ENCODE results near the gene GLG1.
A peak's percentile ranks its signal among the peaks of the same experiment; 100 is the strongest.
"Not testable (repeated sequence)": the region's sequence is repeated elsewhere in the genome, so short reads cannot be mapped to it uniquely, and the experiment has no call there.

Gene GLG1

DNA sequence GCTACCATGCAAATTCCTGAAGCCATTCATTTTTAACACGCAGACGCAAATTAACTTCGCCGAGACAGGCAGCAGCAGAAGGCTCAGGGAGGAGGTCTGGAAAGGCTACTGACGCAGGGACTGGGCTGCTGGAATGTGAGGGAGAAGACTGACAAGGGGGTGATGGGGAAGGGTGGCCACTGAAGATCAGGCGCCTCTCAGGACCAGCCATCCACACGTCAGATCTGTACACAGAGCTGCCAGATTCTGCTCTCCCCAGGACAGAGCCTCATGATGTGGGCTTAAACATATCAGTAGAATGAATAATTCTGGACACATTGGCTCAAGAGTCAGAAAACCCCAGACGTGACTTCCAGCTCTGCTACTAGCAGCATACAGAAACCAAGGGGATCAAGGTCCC, 160.0 kb downstream of the GLG1 start:
- DNase-seq (ENCODE audit: low read depth): no peak
- TF ChIP-seq, protein P1, sequence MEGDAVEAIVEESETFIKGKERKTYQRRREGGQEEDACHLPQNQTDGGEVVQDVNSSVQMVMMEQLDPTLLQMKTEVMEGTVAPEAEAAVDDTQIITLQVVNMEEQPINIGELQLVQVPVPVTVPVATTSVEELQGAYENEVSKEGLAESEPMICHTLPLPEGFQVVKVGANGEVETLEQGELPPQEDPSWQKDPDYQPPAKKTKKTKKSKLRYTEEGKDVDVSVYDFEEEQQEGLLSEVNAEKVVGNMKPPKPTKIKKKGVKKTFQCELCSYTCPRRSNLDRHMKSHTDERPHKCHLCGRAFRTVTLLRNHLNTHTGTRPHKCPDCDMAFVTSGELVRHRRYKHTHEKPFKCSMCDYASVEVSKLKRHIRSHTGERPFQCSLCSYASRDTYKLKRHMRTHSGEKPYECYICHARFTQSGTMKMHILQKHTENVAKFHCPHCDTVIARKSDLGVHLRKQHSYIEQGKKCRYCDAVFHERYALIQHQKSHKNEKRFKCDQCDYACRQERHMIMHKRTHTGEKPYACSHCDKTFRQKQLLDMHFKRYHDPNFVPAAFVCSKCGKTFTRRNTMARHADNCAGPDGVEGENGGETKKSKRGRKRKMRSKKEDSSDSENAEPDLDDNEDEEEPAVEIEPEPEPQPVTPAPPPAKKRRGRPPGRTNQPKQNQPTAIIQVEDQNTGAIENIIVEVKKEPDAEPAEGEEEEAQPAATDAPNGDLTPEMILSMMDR (conservative IDR thresholded peaks at IDR 0.05; ENCODE audit: low read depth, low read length): no peak
- no peak overlapping the region for H3K4me3 ChIP-seq (ENCODE audit: low read length)

DNA sequence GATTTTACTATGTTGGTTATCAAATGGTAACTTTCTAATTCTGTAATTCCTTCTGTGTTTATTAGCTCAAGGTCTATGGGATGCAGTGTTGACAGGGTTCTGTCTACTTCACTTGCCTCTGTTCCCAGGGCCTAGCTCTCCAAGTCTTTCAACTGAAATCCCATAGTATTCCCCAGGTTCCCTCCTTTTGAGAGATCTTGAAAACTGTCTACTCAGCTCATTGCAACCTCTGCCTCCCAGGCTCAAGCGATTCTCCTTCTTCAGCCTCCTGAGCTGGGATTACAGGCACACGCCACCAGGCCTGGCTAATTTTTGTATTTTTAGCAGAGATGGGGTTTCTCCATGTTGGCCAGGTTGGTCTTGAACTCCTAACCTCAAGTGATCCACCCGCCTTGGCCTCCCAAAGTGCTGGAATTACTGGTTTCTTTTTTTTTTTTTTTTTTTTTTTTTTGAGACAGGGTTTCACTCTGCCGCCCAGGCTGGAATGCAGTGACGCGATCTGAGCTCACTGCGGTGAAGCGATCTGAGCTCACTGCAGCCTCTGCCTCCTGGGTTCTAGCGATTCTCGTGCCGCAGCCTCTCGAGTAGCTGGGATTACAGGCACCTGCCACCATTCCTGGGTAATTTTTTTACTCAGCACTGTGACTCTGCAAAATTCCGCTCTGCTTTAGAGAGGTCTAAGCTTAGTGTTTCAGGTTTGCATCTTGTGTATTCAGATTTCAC, 163.1 kb downstream of the GLG1 start:
- not testable (repeated sequence) for DNase-seq (ENCODE audit: low read depth)

GRCh38 chr16:74439685-74440084, 167.2 kb downstream of the GLG1 start:
- TF ChIP-seq, protein P1 (conservative IDR thresholded peaks at IDR 0.05; ENCODE audit: low read depth, low read length): no peak
- no peak overlapping the region for H3K4me3 ChIP-seq (ENCODE audit: low read length)
- DNase-seq (ENCODE audit: low read depth): no peak

More for the DNA sequence above, 163.1 kb downstream of the GLG1 start:
- H3K4me3 ChIP-seq (ENCODE audit: low read length): not testable (repeated sequence)

- TF ChIP-seq, protein P1 (conservative IDR thresholded peaks at IDR 0.05; ENCODE audit: low read depth, low read length): no peak
- DNase-seq (ENCODE audit: low read depth): no peak
- no peak overlapping the region for H3K4me3 ChIP-seq (ENCODE audit: low read length)
Measured at GRCh38 chr16:74438492-74438979, 168.4 kb downstream of the GLG1 start.

DNA sequence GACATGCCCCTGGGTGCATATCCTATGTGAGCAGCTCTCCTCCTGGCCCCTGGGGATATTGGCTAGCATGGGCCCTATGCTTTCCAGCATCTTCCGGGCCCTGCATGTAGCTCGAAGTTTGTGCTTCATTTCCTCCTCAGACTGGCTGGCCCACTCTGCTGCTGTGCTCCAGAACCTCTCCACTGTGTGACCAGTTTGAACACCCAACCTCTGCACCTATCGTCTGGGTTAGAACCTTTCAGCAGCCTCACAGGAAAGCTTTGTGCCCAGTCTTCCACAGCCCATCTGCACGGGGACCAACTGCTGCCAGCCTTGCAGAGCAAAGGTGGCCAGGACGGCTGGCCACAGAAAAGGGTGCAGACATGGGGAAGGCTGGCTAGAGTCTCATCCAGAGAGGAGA, 175.4 kb downstream of the GLG1 start:
- DNase-seq (ENCODE audit: low read depth): no peak
- TF ChIP-seq, protein P1 (conservative IDR thresholded peaks at IDR 0.05; ENCODE audit: low read depth, low read length): no peak

GRCh38 chr16:74430036-74430712, 176.7 kb downstream of the GLG1 start:
- DNase-seq (ENCODE audit: low read depth); H3K4me3 ChIP-seq (ENCODE audit: low read length): not testable (repeated sequence)
- TF ChIP-seq, protein P1 (conservative IDR thresholded peaks at IDR 0.05; ENCODE audit: low read depth, low read length): peak; percentile 60

More for the DNA sequence above, 175.4 kb downstream of the GLG1 start:
- no peak overlapping the region for H3K4me3 ChIP-seq (ENCODE audit: low read length)

DNA sequence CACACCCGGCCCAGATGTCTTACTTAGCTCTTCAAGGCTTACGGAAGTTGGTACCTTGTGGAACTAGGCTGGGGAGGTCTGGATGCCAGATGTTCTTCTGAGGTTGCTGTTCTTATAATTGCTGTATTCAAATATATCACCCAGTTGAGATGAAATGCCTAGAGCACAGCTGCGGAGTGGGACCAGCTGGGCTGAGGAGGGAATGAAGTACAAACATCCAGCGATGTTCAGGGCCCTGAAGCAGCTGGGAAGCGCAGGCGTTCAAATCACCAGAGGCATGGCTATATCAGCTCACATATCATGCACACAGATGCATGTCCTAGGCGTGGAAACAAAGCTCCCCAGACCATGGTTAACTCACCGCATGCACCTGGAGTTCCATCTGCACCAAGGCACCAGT, 178.4 kb downstream of the GLG1 start:
- DNase-seq (ENCODE audit: low read depth); H3K4me3 ChIP-seq (ENCODE audit: low read length): not testable (repeated sequence)

DNA sequence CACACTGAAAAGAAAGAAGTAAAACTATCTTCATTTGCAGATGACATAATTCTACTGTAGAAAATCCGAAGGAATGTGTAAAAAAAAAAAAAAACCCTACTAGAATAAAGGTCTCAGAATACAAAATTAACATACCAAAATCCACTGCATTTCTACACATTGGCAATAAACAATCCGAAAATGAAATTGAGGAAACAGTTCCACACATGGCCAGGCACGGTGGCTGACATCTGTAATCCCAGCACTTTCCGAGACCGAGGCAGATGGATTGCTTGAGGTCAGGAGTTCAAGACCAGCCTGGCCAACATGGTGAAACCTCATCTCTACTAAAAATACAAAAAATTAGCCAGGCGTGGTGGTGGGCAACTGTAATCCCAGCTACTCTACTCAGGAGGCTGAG, 181.2 kb downstream of the GLG1 start:
- not testable (repeated sequence) for H3K4me3 ChIP-seq (ENCODE audit: low read length); DNase-seq (ENCODE audit: low read depth)

DNA sequence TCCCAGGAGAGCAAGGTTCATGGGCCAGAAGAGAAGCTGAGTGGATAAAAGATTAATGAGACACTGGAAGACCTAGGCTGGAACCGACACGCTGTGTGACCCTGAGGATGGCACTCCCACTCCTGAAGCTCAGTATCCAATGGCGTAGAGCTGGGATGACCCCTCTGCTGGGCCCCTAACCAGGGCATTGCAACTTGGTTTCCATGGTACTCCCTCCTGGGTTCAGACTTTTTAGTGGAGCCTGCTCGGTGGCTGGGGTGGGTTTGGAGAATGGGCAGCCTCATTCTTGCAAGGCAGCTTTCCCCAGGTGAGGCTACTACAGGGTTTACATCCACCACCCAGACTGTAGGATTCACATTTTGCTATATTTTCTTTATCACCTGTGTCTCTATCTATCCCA, 183.2 kb downstream of the GLG1 start:
- not testable (repeated sequence) for DNase-seq (ENCODE audit: low read depth); H3K4me3 ChIP-seq (ENCODE audit: low read length)

- not testable (repeated sequence) for H3K4me3 ChIP-seq (ENCODE audit: low read length)
Measured at GRCh38 chr16:74422086-74422485, 184.8 kb downstream of the GLG1 start.

GRCh38 chr16:74421482-74421785, 185.5 kb downstream of the GLG1 start:
- H3K4me3 ChIP-seq (ENCODE audit: low read length); DNase-seq (ENCODE audit: low read depth): not testable (repeated sequence)

More at GRCh38 chr16:74422086-74422485, 184.8 kb downstream of the GLG1 start:
- DNase-seq (ENCODE audit: low read depth): not testable (repeated sequence)

DNA sequence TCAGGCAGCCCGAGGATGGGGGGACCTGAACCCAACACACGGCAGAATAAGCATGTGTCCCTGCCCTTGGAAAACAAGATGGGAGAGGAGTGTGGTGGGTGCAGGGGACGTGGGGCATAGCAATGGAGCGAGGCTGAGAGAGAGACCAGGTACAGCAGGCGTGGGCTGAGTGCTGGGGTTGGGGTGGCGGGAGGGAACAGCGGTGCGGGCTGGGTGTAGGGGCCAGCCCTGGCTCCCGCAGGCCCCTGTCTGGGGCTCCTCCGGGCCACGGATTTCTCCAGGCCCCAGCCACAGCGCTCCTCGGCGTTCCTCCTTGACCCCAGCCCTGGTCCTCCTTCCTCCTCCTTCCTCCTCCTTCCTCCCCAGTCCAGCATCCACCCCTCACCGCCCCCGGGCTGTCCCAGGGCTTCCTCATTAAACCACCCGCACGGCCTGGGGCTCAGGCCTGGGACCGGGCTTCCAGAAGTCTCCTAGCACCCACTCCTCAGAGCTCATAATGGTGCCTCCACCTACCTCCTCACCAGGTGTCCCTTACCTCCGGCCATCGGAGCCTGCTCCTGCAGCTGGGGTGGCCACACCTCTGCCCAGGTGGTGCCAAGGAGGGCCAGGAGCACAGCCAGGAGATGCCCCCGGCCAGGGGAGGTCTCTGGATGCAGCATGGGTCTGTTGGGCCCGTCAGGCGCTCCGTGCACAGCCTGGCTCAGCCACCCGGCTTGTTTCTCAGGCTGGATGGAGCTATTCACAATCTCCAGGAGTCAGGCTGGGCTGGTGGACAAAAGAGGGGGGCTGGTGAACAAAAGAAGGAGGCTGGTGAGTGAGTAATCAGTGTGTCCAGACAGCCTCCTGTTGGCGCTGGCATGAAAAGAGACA, 186.1 kb downstream of the GLG1 start, which contains the start of gene CLEC18B:
TSS of gene CLEC18B (minus strand) at position 867 of the 870 bp plus-strand sequence. CDS start at position 659, 208 bp downstream.
- H3K4me3 ChIP-seq (ENCODE audit: low read length): not testable (repeated sequence)
- peak; percentile 20 for DNase-seq (ENCODE audit: low read depth)

Data from retinal pigment epithelial cell (primary cell).